ENCODE data around the gene TLE5.
A peak's percentile ranks its signal among the peaks of the same experiment; 100 is the strongest.

Gene TLE5

DNA sequence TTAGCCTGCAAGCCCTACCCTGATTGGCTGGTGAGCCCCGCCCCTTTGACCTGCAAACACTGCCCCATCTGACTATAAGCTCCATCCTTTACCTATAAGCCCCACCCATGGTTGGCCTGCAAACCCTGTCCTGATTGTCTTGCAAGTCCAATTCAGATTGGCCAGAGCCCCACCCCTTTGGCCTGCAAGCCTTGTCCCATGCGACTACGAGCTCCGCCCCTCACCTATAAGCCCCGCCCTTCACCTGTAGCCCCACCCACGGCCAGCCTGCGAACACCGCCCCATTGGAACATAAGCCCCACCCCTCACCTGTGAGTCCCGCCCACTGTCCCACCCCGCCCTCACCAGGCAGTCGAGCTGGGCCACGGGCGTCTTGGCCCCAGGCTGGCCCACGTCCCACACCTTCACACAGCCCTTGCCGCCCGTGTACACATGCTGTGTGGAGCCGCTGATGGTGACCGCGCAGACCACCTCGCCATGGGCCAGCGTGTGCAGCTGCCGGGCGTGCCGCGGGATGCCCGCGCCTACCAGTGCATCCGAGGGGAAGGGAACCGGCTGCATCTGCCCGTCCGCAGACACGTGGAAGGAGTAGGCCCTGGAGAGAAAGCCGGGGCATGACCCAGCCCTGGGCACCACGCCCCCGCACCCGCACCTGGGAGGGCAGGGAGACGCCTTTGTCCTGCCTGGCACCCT is 56.1 kb downstream of the TLE5 start:
- no peak for ATAC-seq
- no peak for TF ChIP-seq ISL1 (CRISPR knock-in tag; IDR thresholded peaks at IDR 0.05)
- no peak for TF ChIP-seq GLIS3 (CRISPR knock-in tag; IDR thresholded peaks at IDR 0.05)
- no peak for TF ChIP-seq ZFP30 (CRISPR knock-in tag; IDR thresholded peaks at IDR 0.05)
- no peak for TF ChIP-seq SNAI2 (CRISPR knock-in tag; IDR thresholded peaks at IDR 0.05)
- TF ChIP-seq CSDC2 (CRISPR knock-in tag; IDR thresholded peaks at IDR 0.05), result no peak
- no peak for TF ChIP-seq CSRNP3 (CRISPR knock-in tag; IDR thresholded peaks at IDR 0.05)
- TF ChIP-seq ZFP3 (CRISPR knock-in tag; IDR thresholded peaks at IDR 0.05), result no peak
- no peak for TF ChIP-seq TCF4 (CRISPR knock-in tag; IDR thresholded peaks at IDR 0.05; ENCODE audit: borderline replicate concordance)
- no peak for TF ChIP-seq TOX (CRISPR knock-in tag; IDR thresholded peaks at IDR 0.05; ENCODE audit: borderline replicate concordance)
- no peak for TF ChIP-seq BACH2 (CRISPR knock-in tag; IDR thresholded peaks at IDR 0.05; ENCODE audit: borderline replicate concordance)
- TF ChIP-seq, protein P1, sequence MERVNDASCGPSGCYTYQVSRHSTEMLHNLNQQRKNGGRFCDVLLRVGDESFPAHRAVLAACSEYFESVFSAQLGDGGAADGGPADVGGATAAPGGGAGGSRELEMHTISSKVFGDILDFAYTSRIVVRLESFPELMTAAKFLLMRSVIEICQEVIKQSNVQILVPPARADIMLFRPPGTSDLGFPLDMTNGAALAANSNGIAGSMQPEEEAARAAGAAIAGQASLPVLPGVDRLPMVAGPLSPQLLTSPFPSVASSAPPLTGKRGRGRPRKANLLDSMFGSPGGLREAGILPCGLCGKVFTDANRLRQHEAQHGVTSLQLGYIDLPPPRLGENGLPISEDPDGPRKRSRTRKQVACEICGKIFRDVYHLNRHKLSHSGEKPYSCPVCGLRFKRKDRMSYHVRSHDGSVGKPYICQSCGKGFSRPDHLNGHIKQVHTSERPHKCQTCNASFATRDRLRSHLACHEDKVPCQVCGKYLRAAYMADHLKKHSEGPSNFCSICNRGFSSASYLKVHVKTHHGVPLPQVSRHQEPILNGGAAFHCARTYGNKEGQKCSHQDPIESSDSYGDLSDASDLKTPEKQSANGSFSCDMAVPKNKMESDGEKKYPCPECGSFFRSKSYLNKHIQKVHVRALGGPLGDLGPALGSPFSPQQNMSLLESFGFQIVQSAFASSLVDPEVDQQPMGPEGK (CRISPR knock-in tag; IDR thresholded peaks at IDR 0.05; ENCODE audit: borderline replicate concordance), result no peak
- TF ChIP-seq ZC3H10 (CRISPR knock-in tag; IDR thresholded peaks at IDR 0.05), result no peak
- TF ChIP-seq ZNF8 (CRISPR knock-in tag; IDR thresholded peaks at IDR 0.05), result no peak
- no peak for TF ChIP-seq ARNTL (CRISPR knock-in tag; IDR thresholded peaks at IDR 0.05; ENCODE audit: borderline replicate concordance, low read depth)
- TF ChIP-seq OSR1 (CRISPR knock-in tag; IDR thresholded peaks at IDR 0.05), result no peak
- TF ChIP-seq, protein P2, sequence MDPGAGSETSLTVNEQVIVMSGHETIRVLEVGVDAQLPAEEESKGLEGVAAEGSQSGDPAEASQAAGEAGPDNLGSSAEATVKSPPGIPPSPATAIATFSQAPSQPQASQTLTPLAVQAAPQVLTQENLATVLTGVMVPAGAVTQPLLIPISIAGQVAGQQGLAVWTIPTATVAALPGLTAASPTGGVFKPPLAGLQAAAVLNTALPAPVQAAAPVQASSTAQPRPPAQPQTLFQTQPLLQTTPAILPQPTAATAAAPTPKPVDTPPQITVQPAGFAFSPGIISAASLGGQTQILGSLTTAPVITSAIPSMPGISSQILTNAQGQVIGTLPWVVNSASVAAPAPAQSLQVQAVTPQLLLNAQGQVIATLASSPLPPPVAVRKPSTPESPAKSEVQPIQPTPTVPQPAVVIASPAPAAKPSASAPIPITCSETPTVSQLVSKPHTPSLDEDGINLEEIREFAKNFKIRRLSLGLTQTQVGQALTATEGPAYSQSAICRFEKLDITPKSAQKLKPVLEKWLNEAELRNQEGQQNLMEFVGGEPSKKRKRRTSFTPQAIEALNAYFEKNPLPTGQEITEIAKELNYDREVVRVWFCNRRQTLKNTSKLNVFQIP (CRISPR knock-in tag; IDR thresholded peaks at IDR 0.05; ENCODE audit: borderline replicate concordance, low read depth), result no peak
- TF ChIP-seq, protein P3, sequence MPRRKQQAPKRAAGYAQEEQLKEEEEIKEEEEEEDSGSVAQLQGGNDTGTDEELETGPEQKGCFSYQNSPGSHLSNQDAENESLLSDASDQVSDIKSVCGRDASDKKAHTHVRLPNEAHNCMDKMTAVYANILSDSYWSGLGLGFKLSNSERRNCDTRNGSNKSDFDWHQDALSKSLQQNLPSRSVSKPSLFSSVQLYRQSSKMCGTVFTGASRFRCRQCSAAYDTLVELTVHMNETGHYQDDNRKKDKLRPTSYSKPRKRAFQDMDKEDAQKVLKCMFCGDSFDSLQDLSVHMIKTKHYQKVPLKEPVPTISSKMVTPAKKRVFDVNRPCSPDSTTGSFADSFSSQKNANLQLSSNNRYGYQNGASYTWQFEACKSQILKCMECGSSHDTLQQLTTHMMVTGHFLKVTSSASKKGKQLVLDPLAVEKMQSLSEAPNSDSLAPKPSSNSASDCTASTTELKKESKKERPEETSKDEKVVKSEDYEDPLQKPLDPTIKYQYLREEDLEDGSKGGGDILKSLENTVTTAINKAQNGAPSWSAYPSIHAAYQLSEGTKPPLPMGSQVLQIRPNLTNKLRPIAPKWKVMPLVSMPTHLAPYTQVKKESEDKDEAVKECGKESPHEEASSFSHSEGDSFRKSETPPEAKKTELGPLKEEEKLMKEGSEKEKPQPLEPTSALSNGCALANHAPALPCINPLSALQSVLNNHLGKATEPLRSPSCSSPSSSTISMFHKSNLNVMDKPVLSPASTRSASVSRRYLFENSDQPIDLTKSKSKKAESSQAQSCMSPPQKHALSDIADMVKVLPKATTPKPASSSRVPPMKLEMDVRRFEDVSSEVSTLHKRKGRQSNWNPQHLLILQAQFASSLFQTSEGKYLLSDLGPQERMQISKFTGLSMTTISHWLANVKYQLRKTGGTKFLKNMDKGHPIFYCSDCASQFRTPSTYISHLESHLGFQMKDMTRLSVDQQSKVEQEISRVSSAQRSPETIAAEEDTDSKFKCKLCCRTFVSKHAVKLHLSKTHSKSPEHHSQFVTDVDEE (CRISPR knock-in tag; IDR thresholded peaks at IDR 0.05), result no peak

- ATAC-seq, result peak; percentile 32; the same call in 1 of the 3 replicates
- no peak for TF ChIP-seq ZNF8 (CRISPR knock-in tag; IDR thresholded peaks at IDR 0.05)
- TF ChIP-seq BACH2 (CRISPR knock-in tag; IDR thresholded peaks at IDR 0.05; ENCODE audit: borderline replicate concordance), result no peak
- TF ChIP-seq ZFP3 (CRISPR knock-in tag; IDR thresholded peaks at IDR 0.05), result no peak
- no peak for TF ChIP-seq CREB5 (CRISPR knock-in tag; IDR thresholded peaks at IDR 0.05; ENCODE audit: low read depth)
- TF ChIP-seq RARB (CRISPR knock-in tag; IDR thresholded peaks at IDR 0.05), result no peak
- TF ChIP-seq ESRRG (CRISPR knock-in tag; IDR thresholded peaks at IDR 0.05), result no peak
- TF ChIP-seq ZNF565 (CRISPR knock-in tag; conservative IDR thresholded peaks at IDR 0.05; ENCODE audit: low read depth), result no peak
- TF ChIP-seq CSRNP3 (CRISPR knock-in tag; IDR thresholded peaks at IDR 0.05), result no peak
- TF ChIP-seq SNAI2 (CRISPR knock-in tag; IDR thresholded peaks at IDR 0.05), result no peak
- TF ChIP-seq, protein P3 (CRISPR knock-in tag; IDR thresholded peaks at IDR 0.05), result no peak
- no peak for TF ChIP-seq ZFP30 (CRISPR knock-in tag; IDR thresholded peaks at IDR 0.05)
- no peak for TF ChIP-seq CSDC2 (CRISPR knock-in tag; IDR thresholded peaks at IDR 0.05)
- TF ChIP-seq, protein P1 (CRISPR knock-in tag; IDR thresholded peaks at IDR 0.05; ENCODE audit: borderline replicate concordance), result no peak
- no peak for TF ChIP-seq TCF4 (CRISPR knock-in tag; IDR thresholded peaks at IDR 0.05; ENCODE audit: borderline replicate concordance)
- no peak for TF ChIP-seq TOX (CRISPR knock-in tag; IDR thresholded peaks at IDR 0.05; ENCODE audit: borderline replicate concordance)
- no peak for TF ChIP-seq OSR1 (CRISPR knock-in tag; IDR thresholded peaks at IDR 0.05)
Observed at GRCh38 chr19:3005345-3005744, 57.0 kb downstream of the TLE5 start.

Data from SK-N-SH treated with all-trans-retinoic acid at 6 μM for 48 hours (cell line).